ENCODE measurements around the gene GSC.

DNA sequence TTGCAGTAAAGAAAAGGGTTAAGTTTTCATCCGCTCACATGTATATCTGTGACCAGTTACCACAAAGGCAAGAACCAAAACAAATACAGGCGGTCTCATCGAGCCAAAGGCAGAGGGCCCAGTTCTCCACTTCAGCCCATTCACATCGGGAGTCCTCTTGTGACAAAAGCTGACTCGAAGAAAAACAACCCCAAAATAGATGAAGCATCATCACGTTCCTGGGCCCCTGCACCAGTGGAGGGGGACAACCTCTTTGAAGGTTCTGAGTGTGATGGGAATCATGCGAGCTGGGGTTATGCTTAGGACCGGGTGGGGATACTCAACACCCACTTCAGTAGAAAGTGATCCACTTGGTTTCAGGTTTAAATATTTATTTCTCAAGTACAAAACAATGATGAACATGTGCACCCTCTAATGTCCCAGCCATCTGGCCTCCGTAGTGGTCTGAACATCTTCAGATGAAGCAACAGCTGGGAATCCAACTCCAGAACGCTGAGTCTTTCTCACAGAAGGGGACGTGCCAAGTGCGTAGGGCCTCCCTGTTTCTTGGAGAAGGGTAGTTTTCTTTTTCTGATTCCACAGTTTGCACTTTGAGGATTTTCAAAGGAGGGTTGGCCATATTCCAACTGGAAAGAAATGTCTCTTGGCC, 8.4 kb downstream of the GSC start:
- TF ChIP-seq POLR2A (IDR thresholded peaks at IDR 0.05; ENCODE audit: low read depth, low read length) (no peak), TAF1 (IDR thresholded peaks at IDR 0.05; ENCODE audit: low read depth, low read length) (no peak)
